ENCODE data around the gene MCEMP1. TPM values are rescaled to one million over a fixed set of nuclear protein-coding genes. Genes with fewer than 3 reads are reported as not detected.

The MCEMP1 gene
- total and polyA plus RNA-seq, 2 of the 4 experiments (the other 2 are of a cell fraction): 0.15 TPM; not detected in 1

- BruUV-seq (replicated peaks): no TSS peak
- Histone ChIP-seq H4K91ac (ENCODE audit: insufficient read depth, low read depth, low read length) (no peak overlapping the region), H3K9ac (ENCODE audit: low read depth, low read length) (no peak overlapping the region), H3K4me3 (ENCODE audit: insufficient read depth, low read depth, low read length) (no peak overlapping the region), H3K9me3 (ENCODE audit: control insufficient read depth, insufficient read depth, low read length) (no peaks in the 10 kb centered on the region), H3K23ac (ENCODE audit: low read depth, low read length) (no peak overlapping the region), H3K9me1 (ENCODE audit: insufficient read depth, low read length) (no peaks in the 10 kb centered on the region), H3K27ac (ENCODE audit: insufficient read depth, low read length) (no peak overlapping the region), H2BK20ac (ENCODE audit: low read depth, low read length) (no peak overlapping the region), H4K5ac (ENCODE audit: low read depth, low read length) (no peak overlapping the region), H3K18ac (ENCODE audit: low read depth, low read length) (no peak overlapping the region), H3K14ac (replicated peaks; ENCODE audit: low read depth, low read length) (no peak overlapping the region), H2BK15ac (ENCODE audit: low read depth, low read length) (no peak overlapping the region), H2BK5ac (ENCODE audit: low read depth, low read length, poor library complexity, severe bottlenecking) (no peak overlapping the region), H3K4me1 (ENCODE audit: control insufficient read depth, insufficient read depth, low read length) (no peaks in the 10 kb centered on the region), H3K56ac (ENCODE audit: extremely low read depth, insufficient read depth, low read length) (no peak overlapping the region), H2AK5ac (ENCODE audit: low read depth, low read length) (no peak overlapping the region), H3K79me1 (ENCODE audit: low read depth in 1 of 2, low read length in 2 of 2) (no peaks in the 10 kb centered on the region), H3K27me3 (ENCODE audit: control insufficient read depth, insufficient read depth, low read length) (peaks cover 10% of the 10 kb centered on the region), H2AK9ac (replicated peaks; ENCODE audit: low read depth, low read length, poor library complexity) (no peak overlapping the region), H3K4me2 (ENCODE audit: low read depth, low read length) (no peak overlapping the region), H3K36me3 (ENCODE audit: control insufficient read depth, insufficient read depth, low read length) (no peaks in the 10 kb centered on the region), H3K4ac (ENCODE audit: low read depth, low read length) (no peak overlapping the region), H2BK120ac (ENCODE audit: low read depth, low read length) (no peak overlapping the region), H2AFZ (replicated peaks; ENCODE audit: low read length, poor library complexity) (no peak overlapping the region), H4K8ac (ENCODE audit: low read depth in 2 of 2, low read length in 2 of 2) (no peak overlapping the region), H4K20me1 (ENCODE audit: insufficient read depth, low read length) (no peaks in the 10 kb centered on the region)
- dilution Hi-C loops (cut with HindIII; ENCODE audit: low sequenced_read_pairs, unreplicated experiment): no loop called here
- 60% methylated on average over 6 of the region's 14 CpGs; no CpG with 5 or more reads in 1 of the 2 experiments for WGBS, 2 experiments (ENCODE audit: extremely low coverage in 2 of 2, insufficient read length in 1 of 2)
- ChIA-PET CTCF (interaction anchor here (0.7 kb wide), 1 partner anchor 206 kb away, joined by 7 read pairs; no protein-coding TSS in a partner anchor), POLR2A (ENCODE audit: unreplicated experiment) (no interaction called here)
- intact Hi-C loops (cut with micrococcal nuclease): no loop called here
- DNase-seq (no peak), ATAC-seq (ENCODE audit: low read depth) (no peak; the same call in 1 of the 2 replicates)
- no peak for TF ChIP-seq USF2 (IDR thresholded peaks at IDR 0.05; ENCODE audit: low read depth, low read length)
- no peak for TF ChIP-seq CEBPB (IDR thresholded peaks at IDR 0.05; ENCODE audit: low read depth, low read length)
- TF ChIP-seq RAD21 (IDR thresholded peaks at IDR 0.05; ENCODE audit: low read length): no peak
- no peak for TF ChIP-seq CHD1 (IDR thresholded peaks at IDR 0.05; ENCODE audit: low read depth, low read length)
- TF ChIP-seq FOS (IDR thresholded peaks at IDR 0.05; ENCODE audit: low read depth, low read length): no peak
- in situ Hi-C loops (cut with MboI; ENCODE audit: low sequenced_read_pairs): no loop called here
Measured at GRCh38 chr19:7657131-7657751, 19.6 kb upstream of the MCEMP1 start.

All from IMR-90 (cell line).